HG03108 (cell line): ENCODE results near the gene IRX5.

Experiments
- ATAC-seq: cut with Tn5 transposase; IDR thresholded peaks from one replicate; pipeline ENCODE4 v1.9.1; 2021; ENCODE audit warnings: moderate library complexity; ENCODE audit not compliant: unreplicated experiment

IRX5 gene

DNA sequence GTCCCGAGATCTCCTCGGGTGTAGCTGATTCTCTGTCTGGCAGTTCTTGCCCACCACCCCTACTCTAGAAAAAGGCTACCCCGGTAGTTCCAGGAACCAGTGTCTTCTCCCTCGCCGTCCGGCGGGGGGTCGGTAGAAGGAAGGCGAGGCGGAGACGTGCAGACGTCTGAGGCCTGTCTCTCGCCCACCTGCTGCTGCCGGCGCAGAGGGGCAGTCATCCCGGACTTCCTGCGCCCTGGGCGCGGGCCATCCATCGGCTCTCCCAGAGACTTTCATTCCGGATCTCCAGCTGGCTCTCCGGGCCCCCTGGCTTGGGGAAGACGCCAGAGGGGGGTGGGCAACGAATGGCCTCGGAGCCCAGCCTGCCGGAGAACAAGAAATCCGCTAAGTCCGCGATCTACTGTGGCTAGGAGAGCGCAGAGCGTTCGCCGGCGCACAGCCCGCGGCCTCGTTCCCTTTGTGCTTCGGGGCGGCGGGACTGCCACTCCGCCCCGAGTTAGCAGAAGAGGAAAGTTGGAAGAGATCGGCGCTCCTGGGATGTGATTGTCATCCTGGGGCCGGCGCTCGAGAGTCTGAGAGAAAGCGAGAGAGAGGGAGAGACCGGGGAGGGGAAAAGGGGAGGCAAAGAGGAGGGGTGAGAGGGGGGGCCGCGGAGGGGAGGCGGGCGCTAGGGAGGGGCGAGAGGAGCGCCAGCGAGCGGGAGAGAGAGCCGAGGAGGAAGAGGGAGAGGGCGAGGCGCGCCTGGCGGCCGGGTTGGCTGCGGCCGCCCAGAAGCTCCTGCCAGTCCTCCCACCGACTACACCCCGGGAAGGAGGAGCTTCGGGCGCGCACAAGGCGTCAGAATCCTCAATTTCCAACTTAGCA is at the start of gene IRX5:
TSS of gene IRX5 (plus strand) at position 861 of the 864 bp plus-strand sequence. CDS start 334 bp downstream, outside the sequence.
- no peak for ATAC-seq

- no peak for ATAC-seq
Observed at GRCh38 chr16:54882556-54882955, 48.1 kb upstream of the IRX5 start.

DNA sequence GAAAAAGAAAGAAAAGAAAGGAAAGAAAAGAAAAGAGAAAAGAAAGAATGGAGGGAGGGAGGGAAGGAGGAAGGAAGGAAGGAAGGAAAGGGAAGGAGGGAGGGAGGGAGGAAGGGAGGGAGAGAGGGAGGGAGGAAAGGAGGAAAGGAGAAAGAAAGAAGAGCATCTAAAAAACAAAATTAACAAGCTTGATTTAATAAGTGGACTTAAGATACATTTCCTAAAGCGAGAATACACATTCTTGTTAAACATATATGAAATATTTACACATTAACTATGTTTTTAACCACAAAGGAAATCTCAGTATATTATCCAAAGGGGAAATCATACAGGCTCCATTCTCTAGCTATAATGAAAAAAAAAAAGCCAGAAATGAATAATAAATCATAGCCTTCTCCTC is 47.3 kb upstream of the IRX5 start:
- no peak for ATAC-seq

DNA sequence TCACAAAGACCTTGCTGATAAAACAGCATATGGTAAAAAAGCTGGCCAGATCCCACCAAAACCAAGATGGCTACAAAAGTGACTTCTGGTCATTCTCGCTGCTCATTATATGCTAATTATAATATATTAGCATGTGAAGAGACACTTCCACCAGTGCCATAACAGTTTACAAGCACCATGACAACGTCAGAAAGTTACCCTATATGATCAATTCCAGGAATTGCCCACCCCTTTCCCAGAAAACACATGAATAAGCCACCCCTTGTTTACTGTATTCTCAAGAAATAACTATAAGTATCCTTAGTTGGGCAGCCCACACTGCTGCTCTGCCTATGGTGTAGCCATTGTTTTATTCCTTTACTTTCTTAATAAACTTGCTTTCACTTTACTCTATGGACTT is 44.6 kb upstream of the IRX5 start:
- no peak for ATAC-seq

- no peak for ATAC-seq
Observed at GRCh38 chr16:54890381-54890780, 40.3 kb upstream of the IRX5 start.

GRCh38 chr16:54891346-54891745 is 39.3 kb upstream of the IRX5 start:
- ATAC-seq = no peak

GRCh38 chr16:54892981-54893380 is 37.7 kb upstream of the IRX5 start:
- ATAC-seq = no peak

GRCh38 chr16:54897930-54898329 is 32.7 kb upstream of the IRX5 start:
- no peak for ATAC-seq

DNA sequence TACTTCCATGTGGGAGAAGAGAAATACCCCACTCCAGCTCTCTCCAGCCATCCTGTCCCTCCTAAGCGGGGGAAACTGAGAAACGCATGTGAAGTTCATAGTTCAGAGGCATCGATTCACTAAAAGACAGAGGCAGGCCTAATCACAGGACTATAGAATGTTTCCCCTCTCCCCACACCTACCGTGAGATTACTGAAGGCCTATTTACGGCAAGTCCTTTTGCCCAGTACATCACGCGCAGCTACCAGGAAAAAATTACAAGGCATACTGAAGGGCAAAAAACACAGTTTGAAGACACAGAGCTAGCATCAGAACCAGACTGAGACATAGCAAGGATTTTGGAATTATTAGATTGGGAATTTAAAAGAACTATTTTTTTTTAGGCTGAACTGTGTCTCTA is 29.1 kb upstream of the IRX5 start:
- no peak for ATAC-seq

DNA sequence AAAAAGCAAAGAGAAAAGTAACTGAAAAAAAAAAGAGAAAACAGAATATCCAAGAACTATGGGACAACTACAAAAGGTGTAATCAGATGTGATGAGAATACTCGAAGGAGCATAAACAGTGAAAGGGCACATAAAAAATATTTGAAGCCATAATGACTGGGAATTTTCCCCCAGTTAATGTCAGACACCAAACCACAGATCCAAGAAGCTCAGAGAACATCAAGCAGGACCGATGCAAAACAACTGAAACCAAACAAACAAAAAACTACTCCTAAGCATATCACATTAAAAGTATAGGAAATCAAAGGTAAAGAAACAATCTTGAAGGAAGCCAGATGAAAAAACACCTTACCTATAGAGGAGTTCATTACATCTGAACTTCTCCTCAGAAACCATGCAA is 27.6 kb upstream of the IRX5 start:
- ATAC-seq = no peak

- no peak for ATAC-seq
Observed at GRCh38 chr16:54911079-54911478, 19.6 kb upstream of the IRX5 start.

DNA sequence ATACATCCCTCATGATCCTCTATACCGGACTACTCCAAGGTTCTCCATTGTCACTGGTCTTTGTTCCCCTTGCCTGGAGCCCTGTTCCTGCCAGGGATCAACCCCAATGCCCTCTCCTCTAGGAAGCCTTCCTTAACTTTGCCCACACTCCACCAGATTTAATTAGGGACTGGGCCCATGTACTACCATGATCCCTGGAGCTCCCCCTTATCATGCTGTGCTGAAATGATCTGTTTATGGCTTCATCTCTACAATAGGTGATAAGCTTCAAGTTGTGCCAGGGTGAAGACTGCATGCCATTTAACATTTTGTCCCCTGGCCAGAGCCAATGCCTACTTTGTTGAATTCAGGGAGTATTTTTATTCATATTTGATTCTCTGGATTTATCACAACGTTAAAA is 17.9 kb upstream of the IRX5 start:
- ATAC-seq = no peak

DNA sequence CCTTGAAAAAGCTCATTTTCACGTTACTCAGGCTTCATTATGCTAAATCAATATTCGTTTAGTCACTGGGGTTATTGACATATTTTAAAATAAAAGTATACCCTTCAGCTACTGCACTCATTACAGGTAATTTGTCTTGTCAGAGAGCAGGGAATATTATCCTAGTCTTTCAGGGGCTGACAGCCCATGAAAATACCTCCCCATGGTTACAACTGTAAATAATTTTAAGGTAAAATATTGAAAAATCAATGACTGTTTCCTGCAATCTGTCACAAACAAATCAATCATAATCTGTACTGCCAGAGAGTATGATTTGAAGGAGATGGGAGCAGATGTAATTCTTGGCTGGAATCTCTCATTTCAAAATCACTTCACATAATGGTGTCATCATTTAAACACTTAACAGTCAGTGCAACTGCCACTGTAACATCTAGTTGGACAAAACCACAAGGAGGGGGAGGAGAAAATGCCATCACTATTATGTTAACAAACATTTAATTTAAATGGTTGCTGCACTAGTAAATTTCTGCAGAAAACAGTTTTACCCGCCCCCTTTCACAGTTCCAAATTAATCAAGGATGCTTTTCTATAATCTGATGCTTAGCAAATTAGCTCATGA is 9.3 kb upstream of the IRX5 start:
- no peak for ATAC-seq

DNA sequence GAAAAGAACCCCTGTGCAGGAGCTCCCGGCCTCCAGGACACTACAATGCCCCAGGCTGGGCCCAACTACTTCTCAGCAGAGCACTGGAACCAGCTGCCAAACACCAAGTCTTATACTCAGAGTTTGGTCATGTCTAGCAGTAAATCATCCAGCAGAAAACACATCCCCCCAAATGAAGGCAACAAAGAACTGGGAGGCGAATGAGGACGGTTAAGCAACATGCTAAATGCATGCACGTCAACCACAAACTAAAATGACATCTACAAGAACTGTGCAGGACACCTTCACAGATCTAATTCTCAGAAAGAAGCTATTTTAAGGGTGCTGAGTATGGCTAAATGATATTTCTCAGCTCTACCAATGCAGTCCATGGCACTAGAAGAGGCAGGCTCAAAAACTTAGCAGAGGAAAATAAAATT is 7.6 kb upstream of the IRX5 start:
- ATAC-seq = no peak

DNA sequence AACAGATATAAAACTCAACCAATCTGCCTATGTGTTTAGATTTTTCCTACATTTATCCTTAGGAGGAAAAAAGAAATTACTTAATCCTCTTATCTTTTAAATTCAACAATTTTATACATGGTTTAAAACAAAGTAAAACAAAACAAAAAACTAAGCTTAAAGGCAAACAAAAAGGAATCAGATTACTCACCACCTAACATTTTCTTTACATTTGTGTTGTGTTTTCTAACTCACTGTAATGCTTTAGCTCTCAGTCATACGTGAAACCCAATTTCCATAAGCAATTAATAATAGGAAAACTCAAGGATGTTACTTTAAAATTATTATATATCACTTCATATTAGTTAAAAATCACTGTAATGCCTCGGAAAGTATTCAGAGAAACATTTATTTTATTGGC is 6.7 kb upstream of the IRX5 start:
- ATAC-seq = no peak

- no peak for ATAC-seq
Observed at GRCh38 chr16:54926166-54926838, 4.4 kb upstream of the IRX5 start.

DNA sequence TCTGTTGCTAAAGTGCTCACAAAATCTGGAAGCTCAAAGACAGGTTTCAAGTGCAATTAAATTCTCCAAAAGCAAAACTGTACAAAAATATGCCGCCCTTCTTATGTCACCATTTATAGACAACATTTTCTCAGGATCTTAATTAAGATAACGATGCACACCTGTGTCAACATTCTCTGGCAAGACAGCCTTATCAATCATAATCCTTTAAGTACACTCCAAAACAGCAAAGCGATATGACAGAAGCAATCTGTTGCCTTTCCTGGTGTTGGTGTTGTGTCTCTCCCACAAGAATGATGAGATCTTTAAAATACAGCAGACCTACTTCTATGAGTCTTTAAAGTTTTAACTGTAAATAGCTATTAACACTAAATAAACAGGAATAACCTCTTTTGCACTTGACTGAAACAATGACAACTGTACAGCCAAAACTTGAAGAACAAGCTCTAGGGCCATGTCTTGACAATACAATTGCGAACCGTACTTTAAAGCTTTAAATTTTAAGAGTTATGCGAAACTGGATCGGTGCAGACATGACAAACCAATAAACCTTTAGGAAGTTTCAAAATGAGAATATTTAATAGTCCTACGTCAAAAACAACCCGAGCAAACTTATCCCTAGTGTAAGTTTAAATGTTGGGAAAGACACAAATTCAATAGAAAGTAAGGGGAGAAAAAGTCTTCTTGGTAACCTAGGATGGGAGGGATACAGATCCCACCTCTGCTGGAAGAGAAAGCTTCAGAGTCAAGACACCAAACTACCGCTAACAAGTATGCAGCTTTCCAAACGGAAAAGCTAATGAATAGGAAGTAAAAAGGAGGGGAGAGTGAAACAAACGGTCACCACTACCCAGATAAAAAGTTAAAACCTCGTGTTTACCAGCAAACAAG is 3.3 kb upstream of the IRX5 start:
- ATAC-seq = no peak

- ATAC-seq = no peak
Observed at GRCh38 chr16:54928016-54928356, 2.7 kb upstream of the IRX5 start.

DNA sequence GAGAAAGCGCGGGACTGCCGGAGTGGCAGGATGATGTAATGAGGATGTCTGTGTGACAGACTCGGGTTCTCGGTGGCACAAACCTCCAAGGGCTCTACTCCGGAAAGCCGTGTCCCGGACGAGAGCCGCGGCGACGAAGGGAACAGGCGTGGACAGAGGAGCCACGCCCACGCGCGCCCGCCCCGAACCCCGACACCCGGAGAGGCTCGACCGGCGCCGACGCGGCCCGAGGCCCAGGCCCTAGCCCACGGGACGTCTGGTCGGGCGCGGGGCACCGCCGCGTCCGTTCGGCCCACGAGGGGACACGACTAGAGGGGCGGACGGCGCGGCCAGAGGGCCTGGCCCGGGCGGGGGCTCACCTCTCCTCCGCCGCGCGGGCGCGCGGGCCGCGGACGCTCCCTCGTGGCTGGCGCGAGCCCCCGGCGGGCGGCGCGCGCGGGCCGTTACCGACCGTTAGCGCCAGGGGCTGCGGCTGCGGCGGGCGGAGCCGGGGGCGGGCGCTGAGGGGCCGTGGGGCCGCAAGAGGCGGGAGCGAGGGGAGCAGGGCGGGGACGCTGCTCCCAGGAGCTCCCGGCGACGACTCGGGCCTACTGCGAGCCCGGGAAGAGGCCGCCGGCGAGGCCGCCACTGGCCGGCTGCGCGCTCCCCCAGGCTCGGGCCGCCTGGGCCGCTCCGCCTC is 2.1 kb upstream of the IRX5 start:
- peak; percentile 41 for ATAC-seq
